Thoracic aorta (tissue), 2 donors: ENCODE results near the gene SPP2. TPM values are rescaled to one million over a fixed set of nuclear protein-coding genes. Genes with fewer than 3 reads are reported as not detected.

ENCODE experiments used
- ATAC-seq: fragments of 150-250 bp; one replicate; pipeline ENCODE4 v1.8.0; 2017; ENCODE audit warnings: low read depth; ENCODE audit not compliant: insufficient number of reproducible peaks, low FRiP score
- DNase-seq: peaks from one replicate; pipeline ENCODE4 v3.0.0-alpha.2; 2020; ENCODE audit warnings: low spot score
- H3K27ac ChIP-seq, 2 donors: fragments of 200-600 bp; sonication (generic); 1 replicate in 1 of 2; 2 replicates in 1 of 2; pipeline ENCODE4 v1.5.1; 2016; ENCODE audit warnings: mild to moderate bottlenecking in 2 of 2, moderate library complexity in 2 of 2
- H3K27me3 ChIP-seq: fragments of 200-600 bp; sonication (generic); replicated peaks from 2 replicates; pipeline ENCODE4 v1.6.0; 2016; ENCODE audit warnings: mild to moderate bottlenecking; ENCODE audit not compliant: insufficient read depth
- H3K36me3 ChIP-seq: fragments of 200-600 bp; sonication (generic); one replicate; pipeline ENCODE4 v1.5.1; 2016
- H3K4me1 ChIP-seq, 2 donors: fragments of 200-600 bp; sonication (generic); 1 replicate in 1 of 2; 2 replicates in 1 of 2; pipeline versions ENCODE4 v1.5.1 to v1.6.0; 2016; ENCODE audit warnings: low read depth in 2 of 2, mild to moderate bottlenecking in 1 of 2; ENCODE audit not compliant: control insufficient read depth in 1 of 2
- H3K4me3 ChIP-seq: fragments of 200-600 bp; sonication (generic); 2 replicates; pipeline ENCODE4 v1.5.1; 2016; ENCODE audit warnings: mild to moderate bottlenecking
- H3K9me3 ChIP-seq: fragments of 200-600 bp; sonication (generic); 2 replicates; pipeline ENCODE4 v1.5.1; 2016
- total RNA-seq, 2 donors: library from RNA; depleted of rRNA; stranded (reverse); fragments of >200 nt; gene quantifications; one replicate each; pipeline versions ENCODE4 v1.1.0 to v1.2.3, GENCODE V29; 2016
- TF ChIP-seq, protein P1 (sequence below): fragments of 200-600 bp; sonication (generic); IDR thresholded peaks from one replicate; pipeline ENCODE4 v1.5.1; 2019; ENCODE audit warnings: antibody characterized with exemption

SPP2 gene
- total RNA-seq, 2 donors from 2014 or later: not detected

DNA sequence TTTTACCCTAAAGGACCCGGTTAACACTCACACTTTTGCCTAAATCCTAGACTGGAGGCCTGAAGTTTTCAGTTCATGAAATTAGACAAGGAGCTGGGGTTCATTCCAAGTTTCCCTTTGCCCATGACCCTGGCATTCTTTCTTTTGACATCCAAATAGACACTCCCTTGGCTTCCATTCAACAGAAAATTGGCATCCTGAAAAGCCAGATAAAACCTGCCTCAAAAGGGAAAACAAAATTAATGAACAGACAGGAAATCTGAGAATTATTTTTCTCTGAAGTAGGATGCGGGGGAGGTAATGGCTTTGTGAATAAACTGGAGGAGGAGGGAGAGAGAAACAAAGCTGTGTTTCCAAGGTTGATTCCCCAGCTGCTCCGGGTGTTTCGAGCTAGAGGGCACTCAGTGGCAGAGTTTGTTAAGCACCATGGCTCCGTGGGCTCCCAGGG, 41.0 kb downstream of the SPP2 start:
- Histone ChIP-seq H3K36me3 (no peaks in the 10 kb centered on the region), H3K4me3 (no peak overlapping the region), H3K27me3 (no peaks in the 10 kb centered on the region), H3K27ac (no peak overlapping the region), H3K9me3 (no peaks in the 10 kb centered on the region), H3K4me1 (no peaks in the 10 kb centered on the region)
- DNase-seq: no peak
- TF ChIP-seq, protein P1, sequence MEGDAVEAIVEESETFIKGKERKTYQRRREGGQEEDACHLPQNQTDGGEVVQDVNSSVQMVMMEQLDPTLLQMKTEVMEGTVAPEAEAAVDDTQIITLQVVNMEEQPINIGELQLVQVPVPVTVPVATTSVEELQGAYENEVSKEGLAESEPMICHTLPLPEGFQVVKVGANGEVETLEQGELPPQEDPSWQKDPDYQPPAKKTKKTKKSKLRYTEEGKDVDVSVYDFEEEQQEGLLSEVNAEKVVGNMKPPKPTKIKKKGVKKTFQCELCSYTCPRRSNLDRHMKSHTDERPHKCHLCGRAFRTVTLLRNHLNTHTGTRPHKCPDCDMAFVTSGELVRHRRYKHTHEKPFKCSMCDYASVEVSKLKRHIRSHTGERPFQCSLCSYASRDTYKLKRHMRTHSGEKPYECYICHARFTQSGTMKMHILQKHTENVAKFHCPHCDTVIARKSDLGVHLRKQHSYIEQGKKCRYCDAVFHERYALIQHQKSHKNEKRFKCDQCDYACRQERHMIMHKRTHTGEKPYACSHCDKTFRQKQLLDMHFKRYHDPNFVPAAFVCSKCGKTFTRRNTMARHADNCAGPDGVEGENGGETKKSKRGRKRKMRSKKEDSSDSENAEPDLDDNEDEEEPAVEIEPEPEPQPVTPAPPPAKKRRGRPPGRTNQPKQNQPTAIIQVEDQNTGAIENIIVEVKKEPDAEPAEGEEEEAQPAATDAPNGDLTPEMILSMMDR: no peak
- ATAC-seq: no peak

DNA sequence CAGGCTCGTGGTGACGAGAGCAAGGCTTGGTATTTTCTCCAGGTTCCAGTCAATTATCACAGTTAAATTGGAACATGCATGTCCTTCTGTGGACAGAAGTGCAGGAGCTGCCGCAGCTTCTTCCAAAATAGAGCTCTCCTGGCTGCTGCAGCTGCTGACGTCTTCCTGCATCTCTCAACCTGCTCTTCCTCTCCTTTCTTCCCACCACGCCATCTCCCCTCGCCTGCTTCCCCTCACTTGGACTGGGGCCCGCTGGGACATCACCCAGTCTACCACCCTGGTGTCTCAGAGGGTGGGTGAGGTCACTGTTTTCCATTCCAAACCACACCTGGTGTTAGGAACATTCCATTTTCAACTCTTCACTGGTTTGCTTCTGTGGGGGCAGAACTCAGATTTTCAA, 41.4 kb downstream of the SPP2 start:
- no peak overlapping the region for H3K27ac ChIP-seq
- no peak overlapping the region for H3K4me3 ChIP-seq
- TF ChIP-seq, protein P1: no peak
- ATAC-seq: no peak
- no peaks in the 10 kb centered on the region for H3K4me1 ChIP-seq
- no peaks in the 10 kb centered on the region for H3K9me3 ChIP-seq
- no peak for DNase-seq
- H3K36me3 ChIP-seq: no peaks in the 10 kb centered on the region
- H3K27me3 ChIP-seq: no peaks in the 10 kb centered on the region

- Histone ChIP-seq H3K9me3 (no peaks in the 10 kb centered on the region), H3K4me3 (no peak overlapping the region), H3K27ac (no peak overlapping the region), H3K36me3 (no peaks in the 10 kb centered on the region), H3K27me3 (no peaks in the 10 kb centered on the region), H3K4me1 (no peaks in the 10 kb centered on the region)
- TF ChIP-seq, protein P1: no peak
- no peak for ATAC-seq
- no peak for DNase-seq
These were observed 41.8 kb downstream of the SPP2 start for GRCh38 chr2:234092344-234092743.

GRCh38 chr2:234095301-234095700, 44.8 kb downstream of the SPP2 start:
- Histone ChIP-seq H3K4me3 (no peak overlapping the region), H3K9me3 (no peaks in the 10 kb centered on the region), H3K27me3 (no peaks in the 10 kb centered on the region), H3K27ac (no peak overlapping the region), H3K4me1 (no peaks in the 10 kb centered on the region), H3K36me3 (no peaks in the 10 kb centered on the region)
- TF ChIP-seq, protein P1: no peak
- ATAC-seq (no peak), DNase-seq (no peak)

- H3K36me3 ChIP-seq: no peaks in the 10 kb centered on the region
- no peaks in the 10 kb centered on the region for H3K27me3 ChIP-seq
- TF ChIP-seq, protein P1: no peak
- no peak overlapping the region for H3K27ac ChIP-seq
- no peak for ATAC-seq
- no peak overlapping the region for H3K4me3 ChIP-seq
- H3K4me1 ChIP-seq: no peaks in the 10 kb centered on the region
- H3K9me3 ChIP-seq: no peaks in the 10 kb centered on the region
- no peak for DNase-seq
These were observed 45.7 kb downstream of the SPP2 start for GRCh38 chr2:234096164-234096563.
